NCI-H1694 (cell line): Measurements from ENCODE around the gene SYPL1.

Source experiments
- DNase-seq: peaks from one replicate; lab custom pipeline; 2025; lab: John Stamatoyannopoulos, UW

SYPL1 gene

DNA sequence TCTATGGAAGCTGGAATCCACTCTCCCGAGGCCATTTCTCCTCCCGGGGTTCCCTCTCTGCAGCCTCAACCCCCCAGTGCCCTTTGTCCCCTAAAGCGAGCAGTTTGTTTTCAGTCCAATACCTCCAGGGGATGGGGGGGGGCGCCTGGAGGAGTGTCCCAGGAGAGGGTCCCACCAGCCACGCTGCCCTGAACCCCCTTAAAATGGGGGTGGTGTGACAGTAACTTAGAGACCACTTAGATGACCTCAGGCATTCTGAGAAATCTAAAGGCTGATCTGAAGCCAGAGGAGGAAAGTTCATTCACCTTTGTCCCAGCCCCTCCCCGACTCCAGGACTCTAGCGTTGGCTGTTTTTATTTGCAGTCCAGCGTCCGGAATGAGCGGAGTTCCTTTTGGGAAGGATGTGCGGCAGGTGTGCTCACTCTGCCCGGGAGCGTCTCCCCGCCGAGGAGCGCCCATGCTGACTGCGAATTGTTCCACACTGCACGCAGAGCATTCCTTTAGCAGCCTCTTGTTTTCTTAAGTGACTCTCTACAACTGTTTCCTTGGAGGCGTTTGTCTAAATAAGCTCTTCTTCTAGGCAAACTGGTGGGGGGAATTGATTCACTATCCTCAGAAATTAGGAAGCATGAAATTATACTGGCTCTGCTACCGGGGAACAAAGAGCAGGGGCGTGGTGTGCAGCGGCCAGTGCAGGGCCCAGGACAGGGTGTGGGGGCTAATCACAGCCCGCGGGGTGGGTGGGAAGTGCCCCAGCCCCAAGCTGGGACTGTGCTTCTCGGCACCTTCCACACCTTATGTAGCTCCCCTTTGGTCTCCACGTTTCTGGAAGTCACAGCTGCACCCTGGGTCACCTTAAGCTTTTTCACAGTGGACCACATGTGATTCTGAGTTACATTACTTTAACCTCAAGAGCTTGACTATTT is 46.3 kb downstream of the SYPL1 start:
- DNase-seq: no peak

DNA sequence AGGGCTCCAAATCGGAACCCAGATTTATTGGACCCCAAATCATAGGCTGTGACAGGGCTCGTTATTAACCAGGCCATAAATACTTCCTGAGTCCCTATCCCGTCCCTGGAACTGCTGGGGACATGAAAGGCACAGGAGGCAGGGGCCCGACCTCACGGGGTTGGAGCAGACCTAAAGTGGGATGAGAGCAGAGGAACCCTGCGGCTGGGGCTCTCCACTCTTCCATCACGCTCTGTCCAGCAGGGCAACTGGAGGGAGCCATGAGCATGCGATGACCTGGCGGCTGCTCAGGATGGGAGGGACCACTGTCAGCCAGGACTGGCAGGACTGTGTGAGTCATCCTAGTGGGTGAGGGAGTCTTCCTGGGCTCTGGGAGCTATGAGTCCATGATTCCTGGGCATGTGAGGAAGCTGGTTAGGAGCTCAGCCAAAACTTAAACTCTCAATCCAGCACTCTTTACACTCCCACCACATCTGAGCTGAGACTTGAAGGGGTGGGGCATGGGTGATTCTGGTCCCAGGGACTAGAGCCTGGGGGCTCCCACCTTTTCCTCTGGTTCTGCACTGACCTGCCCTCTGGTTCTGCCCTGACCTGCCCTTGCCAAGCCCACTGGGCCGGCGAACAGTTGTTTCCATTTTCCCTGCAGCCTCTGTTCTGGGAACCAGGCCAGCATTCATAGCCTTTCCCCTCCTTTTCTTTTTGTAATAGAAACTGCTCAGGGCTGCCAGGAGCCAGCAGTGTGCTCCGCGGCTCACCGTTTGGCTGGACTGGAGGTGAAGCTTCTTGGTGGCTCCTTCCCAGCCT is 47.1 kb downstream of the SYPL1 start:
- peak; percentile 88 for DNase-seq

DNA sequence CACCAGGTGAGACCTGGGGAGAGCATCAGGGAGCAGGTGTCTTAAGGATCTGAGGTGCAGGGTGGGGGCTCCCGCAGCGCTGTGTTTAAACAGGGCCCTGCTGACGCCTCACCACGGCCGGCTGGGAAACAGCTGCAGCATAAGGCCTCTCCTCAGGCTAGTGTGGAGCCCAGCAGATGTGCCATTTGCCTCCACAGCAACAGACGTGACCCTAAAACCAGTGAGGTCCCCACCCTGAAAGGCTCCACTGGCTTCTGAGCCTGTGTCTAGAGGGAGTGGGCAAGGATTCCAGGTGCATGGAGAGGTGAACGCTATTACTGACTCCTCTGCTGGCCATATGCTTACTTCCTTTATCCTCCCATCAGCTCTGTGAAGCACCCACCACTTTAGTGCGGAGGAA is 47.8 kb downstream of the SYPL1 start:
- peak; percentile 31 for DNase-seq

DNA sequence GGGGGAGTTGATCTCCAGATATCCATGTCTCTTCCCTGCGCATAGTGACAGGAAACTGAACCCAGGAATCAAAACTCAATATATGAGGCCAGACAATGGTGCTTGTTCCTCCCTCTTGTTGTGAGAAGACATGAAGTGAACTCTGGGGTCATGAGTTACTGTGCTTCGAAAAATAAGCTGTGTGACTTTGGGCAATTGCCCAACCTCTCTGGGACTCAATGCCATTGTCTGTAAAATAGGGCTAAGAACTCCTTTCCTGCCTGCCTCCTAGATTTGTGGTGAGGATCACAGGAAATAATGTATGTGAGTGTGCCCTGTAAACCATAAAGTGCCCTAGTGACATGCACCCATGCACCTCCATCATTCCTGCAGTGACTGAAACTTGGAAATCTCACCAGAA is 48.4 kb downstream of the SYPL1 start:
- no peak for DNase-seq

DNA sequence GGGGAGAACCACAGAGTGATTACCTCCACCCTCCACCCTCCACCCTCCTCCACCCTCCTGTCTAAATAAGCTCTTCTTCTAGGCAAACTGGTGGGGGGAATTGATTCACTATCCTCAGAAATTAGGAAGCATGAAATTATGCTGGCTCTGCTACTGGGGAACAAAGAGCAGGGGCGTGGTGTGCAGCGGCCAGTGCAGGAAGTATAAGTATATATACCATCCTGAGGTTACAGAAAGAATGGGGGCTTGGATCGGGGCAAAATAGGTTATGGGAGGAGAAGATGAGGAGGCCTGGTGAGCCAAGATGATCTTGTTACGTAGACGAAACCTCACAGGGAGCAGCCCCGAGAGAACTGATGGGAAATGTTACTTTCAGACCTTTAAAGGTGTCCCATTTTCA is 49.1 kb downstream of the SYPL1 start:
- no peak for DNase-seq

DNA sequence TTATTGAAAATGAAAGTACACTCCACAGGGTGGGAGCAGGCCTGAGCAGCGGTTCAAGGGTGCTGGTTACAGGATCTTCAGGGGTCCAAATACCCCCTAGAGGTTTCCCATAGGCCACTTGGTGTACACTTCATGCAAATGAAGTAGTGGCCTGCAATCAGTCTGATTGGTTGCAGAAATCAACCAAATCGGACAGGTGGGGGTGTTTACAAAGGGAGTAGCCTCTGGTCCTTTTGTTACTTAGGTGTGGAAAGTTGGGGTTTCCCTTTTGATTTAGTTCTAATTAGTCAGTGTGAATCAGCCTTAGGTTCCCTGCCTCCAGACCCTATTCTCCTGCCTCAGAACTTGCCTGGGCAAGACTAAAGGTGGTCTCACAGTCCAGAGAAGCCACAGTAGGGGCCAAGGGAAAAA is 49.6 kb downstream of the SYPL1 start:
- no peak for DNase-seq

DNA sequence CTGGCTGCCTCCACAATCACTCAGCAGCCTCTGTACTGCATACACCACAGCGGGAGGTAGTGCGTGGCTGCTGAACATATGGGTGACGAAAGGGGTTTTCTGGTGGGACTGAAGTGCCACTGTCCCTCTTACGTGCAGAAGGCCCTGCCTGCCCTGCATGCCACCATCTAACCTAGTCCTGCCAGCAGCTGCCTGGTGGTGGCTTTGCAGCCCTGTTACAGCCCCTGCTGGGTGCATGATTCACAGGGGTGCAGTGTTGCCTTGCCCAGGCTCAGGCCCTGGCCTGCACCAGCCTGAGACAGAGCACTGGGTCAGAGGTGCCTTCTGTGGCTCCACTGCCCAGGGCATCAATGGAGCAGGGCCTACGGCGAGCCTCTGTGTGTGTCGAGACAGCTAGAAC is 50.1 kb downstream of the SYPL1 start:
- DNase-seq: no peak

DNA sequence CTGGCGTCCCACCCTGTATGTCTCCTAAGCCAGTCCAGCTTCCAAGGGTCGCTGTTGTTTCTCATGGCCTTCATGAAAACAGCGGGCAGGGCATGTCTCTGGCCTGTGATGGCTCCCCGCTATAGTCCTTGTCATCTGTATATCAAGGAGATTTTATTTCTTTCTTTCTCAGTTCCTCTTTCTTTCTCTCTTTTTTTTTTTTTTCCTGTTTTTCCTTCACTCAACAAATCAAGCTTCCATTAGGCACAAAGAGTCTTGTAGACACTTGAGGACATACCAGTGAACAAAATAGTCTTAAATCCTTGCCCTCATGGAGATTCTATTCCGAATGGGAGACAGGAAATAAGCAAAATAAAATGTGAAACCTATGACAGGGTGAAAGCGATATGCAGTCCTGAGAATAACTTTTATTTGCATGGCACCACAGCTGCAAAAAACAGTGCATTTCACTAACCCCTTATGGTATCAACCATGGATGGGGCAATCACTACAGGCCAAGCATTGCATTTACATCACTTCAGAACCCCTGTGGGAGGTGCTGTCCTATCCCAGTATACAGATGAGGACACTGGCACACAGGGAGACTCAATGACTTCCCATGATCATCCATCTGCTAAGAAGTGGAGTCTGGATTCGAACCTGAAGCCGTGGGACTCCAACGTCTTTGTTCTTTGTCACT is 50.7 kb downstream of the SYPL1 start:
- no peak for DNase-seq

DNA sequence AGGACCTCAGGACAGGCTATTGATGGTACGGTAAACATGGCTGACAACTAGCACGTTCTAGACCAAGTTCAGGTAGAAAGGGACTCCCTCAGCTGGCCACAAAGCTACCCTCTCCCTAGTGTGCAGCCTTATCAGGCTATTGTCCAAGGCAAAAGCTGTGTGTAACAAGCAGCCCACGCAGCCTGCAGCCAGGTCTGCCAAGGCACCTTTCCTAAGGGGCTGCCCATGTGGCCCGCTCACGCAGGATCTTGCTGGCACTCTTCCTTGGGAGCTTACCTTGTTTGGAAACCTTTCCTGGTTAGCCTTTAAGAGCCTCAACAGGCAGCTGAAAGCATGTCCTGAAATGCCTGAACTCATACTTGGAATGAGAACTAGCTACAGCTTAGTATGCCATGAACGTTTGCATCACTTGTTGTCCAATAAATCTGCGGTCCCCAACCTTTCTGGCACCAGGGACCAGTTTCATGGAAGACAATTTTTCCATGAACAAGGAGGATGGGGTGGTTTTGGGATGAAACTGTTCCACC is 51.7 kb downstream of the SYPL1 start:
- no peak for DNase-seq

DNA sequence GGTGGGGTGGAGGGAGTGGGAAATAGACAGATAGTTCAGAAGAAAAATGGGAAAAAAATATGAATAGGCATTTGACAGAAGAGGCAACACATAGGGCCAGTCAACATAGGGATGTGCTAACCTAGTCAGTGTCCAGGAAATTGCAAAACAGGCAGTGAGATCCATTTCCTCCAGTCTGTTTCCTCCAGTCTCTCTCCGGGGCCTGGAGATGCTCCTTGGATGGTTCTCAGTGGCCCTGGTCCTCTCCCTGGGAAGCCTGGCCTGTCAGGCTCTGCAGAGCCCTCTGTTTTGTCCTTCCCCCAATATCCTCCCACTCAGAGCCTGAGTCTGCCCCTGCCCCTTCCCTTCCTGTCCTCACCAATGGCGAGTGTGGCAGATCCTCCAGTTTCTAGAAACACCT is 52.6 kb downstream of the SYPL1 start:
- no peak for DNase-seq

DNA sequence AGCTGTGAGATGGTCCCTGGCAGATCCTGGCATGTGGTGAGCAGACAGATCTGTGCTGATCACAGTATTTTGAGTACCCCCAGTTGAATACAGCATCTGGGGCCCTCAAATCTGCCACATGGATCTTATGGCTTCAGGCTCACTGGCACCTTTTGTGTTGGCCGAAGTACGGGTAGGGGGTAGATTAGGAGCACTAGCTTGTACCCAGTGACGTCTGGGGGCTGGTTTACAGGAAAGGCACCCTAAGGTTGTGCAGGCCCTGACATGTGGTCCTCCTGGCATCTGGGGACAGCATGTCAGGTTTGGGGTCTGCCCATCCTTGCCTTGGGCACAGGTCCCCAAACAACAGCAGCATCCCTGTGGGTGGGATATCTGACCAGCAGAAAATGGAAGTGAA is 53.2 kb downstream of the SYPL1 start:
- DNase-seq: peak; percentile 69

DNA sequence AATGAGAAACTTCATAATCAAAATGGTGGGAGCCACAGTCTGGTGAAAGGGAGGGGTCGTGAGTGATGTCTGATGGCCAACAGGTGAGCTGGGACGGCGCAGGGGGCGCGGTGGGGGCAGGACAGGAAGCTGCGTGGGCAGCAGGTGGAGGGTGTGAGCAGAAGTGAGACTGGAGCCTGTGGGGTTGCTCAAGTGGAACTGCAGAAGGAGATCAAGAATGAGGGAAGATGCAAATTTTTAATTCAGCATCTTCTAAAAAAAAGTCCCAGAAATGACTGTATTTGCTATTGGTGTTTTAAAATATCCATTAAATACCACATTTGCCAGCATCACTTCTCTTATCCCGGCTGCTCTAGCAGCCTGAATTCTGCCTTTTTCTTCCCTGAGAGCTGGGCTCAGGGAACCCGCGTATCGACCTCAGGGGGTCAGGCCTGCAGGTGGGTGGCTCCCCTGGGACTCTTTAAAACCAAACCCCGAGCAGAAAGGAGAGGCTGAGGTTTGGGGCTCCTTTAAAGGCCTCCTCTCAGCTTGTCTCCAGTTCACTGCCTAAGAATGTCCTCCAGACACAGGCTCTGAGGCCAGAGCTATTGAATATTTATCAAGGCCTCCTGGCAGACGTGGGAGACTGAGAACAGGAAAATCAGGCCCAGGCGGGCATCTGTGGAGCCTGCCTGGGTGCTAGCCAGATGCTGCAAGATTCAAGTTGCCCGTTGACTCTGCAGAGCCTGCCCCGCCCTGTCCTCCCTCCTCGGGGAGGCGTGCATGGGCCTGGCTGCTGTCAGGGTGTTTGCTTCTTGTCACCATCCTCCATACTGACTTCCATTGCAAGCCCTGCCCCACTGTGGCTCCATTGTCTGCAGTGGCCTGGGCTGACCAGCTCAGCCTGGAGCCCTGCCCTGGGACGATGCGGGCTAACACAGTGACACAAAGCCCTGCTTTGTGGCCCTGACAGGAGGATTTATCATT is 53.9 kb downstream of the SYPL1 start:
- DNase-seq: peak; percentile 93

DNA sequence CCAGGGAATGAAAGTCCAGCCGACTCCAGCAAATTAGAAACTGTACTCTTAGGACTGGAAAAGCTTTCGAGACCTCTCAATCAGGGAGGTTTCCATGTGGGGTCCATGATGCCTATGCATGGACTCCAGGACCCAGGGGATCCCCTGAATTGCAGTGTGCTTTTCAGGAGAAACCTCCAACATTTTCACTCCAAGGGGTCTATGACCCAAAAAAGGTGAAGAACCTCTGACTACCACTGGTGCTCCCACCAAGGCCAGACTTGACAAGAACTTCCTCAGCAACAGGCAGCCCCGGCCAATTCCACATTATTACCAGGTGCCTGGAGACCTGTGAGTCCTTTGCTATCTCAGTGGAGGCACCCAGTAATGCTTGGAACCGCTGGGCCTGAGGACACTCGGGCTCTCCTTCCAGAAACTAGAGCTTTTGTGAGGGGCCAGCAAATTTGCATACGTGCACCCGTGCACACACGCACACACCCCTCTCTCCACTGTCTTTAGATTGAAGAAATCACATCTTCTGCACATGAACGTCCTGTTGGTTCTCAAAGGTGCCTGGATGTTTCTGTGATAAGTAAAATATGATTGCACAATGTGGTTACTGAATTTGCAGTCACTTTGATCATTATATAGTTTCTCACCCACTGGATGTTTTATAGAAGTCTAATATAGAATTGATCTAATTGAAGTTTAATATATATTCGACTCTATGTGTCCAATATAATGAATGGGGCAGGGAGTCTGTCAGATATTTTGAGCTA is 54.7 kb downstream of the SYPL1 start:
- DNase-seq: no peak

DNA sequence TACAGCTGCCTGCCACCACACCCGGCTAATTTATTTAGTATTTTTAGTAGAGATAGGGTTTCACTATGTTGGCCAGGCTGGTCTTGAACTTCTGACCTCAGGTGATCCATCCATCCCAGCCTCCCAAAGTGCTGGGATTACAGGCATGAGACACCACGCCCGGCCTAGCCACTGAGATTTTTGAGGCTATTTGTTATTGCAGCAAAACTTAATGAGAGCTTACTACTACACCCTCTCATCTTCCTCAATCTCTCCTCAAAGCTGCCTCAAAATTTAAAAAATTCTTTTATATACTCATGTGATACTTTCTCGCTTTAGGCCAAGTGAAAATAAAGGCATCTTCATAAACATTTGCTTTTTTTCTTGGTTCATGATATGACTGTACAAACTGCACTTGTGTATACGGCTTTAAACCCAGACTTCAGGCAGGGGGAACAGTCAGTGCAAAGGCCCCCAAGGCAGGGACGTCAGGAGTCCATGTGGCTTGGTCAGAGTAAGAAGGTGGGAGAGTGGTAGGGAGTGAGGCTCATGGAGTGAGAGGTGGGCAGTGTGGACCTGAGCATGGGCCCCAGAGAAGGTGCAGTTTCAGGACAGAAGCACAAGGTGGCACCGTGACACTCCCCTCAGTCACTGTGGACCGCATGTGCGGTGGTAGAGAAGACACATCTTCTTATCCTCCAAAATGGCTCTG is 55.5 kb downstream of the SYPL1 start:
- peak; percentile 84 for DNase-seq

DNA sequence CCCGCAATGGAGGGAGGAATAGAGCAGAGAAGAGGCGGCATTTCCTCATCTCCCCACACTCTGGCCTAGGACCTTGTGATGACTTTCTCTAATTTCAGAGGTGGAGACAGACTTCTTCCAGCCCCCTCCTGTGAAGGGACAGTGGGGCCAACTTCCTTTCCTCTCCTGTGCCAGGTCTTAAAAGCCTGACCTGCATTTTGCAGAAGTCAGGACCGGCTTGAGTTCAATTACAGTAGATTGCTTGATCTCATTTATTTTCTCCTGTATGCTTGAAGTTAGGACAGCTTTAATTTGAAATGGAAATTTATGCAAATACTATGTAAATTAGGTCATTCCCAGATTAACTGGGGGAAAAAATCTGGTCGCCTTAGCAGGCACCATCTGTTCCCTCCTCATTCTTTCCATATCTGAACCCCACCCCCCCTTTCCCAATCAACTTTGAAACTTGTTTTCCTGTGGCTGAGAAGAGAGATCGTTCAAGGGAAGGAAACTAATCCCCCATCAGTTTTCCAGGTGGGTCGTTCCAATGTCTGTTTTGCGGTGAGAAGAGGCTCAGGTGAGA is 57.1 kb downstream of the SYPL1 start:
- no peak for DNase-seq

DNA sequence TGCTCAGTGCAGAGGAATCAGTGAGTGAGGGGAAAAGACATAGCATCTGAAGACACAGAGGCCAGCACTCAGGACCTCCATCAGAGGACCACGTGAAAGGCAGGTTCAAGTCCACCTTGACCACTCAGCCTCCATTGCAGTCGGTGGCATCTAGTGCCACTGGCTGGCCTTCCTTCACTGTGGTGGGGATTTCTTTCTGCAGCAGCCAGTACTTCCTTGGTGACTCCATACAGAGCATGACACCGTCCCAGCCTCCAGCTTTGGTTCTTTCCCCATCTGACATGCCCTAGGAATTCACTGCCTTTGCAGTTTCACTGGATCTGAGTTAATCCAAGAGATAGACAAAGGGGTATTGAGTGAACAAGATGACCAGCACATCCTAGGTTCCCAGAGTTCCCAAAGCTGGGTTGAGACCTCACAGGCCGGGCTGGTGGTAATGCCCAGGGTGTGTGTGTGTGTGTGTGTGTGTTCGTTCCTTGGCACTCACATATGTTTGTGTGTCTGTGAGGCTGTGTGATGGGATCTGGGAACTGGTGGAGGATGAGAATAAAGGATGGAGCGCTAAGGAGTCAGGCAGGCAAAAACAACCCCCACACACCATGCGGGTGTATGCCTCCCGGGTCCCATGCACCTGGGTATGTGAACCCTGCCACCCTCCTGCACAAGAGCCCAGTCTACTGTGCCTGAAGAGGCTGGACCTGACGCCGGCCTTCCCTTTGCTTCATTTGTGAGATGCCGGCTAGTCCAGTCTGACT is 57.8 kb downstream of the SYPL1 start:
- DNase-seq: no peak

DNA sequence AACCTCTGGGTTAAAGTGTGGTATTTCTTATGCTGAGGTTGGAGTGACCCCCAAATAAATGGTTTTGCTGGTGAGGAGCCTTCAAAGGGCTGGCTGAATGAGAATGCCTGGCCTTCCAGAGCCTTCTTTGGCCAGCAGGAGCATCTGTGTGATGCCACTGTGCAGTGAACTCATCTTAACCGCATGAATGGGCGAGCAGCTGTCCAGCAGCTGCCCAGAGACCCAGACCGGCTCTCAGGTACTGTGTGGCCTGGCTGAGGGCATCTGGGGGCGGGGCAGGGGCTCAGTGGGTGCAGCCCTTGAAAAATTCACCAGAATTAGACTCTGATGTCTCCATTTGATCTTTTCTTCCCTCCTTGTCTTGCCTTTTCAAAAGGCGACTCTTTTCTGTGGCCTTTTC is 59.0 kb downstream of the SYPL1 start:
- no peak for DNase-seq

DNA sequence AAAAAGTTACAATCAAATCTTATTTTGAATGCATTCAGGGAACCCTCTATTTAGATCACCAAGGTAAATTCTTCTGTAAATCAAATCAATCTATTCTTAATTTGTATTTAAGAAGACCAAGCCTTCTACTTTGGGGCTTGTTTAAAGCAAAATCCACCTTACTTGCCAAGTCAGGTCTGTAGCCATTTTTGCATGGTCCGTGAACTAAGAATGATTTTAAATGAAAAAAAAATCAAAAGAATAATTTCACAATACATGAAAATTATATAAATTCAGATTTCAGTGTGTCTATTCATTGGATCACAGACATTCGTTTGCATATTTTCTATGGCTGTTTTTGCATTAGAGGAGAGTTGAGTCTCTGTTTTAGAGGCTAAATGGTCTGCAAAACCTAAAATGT is 59.4 kb downstream of the SYPL1 start:
- DNase-seq: no peak

DNA sequence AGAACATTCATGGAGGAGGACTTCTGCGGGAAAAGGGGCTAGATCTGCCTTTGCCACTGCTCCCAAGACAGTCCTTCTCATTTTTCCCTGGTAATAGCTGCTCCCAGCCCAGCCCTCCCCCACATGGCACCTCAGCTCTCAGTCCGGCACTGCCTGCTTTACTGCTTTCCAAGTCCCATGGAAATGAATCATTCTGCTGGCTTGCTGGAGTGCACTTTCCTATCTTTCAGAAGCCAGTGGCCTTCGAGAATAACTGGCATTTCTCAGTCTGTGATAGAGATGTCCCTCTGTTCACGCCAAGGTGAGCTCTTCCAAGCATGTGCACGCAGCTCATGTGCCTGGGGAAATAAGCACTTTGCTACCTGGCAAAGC is 61.4 kb downstream of the SYPL1 start:
- no peak for DNase-seq
